Measurements from ENCODE around the gene AKAP13.

AKAP13 gene

GRCh38 chr15:85386261-85386660 is 5.9 kb downstream of the AKAP13 start:
- no peak for DNase-seq (ENCODE audit: low spot score)

DNA sequence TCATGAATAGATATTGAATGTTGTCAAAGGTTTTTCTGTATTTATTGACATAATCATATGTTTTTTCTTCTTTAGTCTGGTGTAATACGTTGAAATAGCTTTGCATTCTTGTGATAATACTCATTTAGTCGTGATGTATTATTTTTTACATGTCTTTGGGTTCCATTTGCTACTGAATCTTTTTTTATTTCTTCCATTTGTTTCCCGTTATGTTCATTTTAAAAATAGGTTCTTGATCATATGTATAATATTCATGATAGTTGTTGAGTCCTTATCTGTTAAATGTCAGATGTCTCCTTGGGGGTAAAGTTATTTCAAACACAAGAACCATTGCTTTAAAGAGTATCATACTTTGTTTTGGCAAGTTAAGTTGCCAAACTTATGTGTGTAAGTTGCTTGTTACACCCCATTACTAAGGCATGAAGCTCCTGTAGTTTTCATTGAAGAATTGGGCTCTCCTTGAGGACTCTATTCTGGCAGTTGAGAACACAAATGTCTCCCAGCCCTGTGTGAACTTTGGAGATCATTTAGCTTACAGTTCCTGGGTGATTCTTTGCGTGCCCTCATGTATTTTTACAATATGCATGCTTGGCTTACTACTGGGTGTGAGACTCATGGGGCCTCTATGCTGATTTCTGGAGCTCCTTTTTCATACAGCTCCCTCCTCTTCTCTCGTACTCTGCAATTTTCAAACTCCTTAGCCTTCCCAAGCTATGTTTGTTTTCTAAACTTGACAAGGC is 8.3 kb downstream of the AKAP13 start:
- no peak for DNase-seq (ENCODE audit: low spot score)

DNA sequence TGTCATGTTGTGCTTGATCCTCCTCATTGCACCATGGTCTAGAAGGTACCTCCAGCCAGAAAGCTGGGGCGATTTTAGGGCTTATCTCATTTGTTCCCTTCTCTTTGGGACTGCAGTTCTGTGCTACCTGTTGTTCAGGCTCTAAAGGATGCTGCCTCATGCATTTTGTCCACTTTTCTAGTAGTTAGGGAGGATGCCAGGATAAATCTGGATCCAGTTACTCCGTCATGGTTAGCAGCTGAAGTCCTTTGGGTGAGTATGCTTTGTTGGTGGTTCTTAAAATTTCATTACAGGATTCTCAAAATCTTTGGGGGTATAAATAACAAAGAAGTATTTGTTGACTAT is 8.9 kb downstream of the AKAP13 start:
- no peak for DNase-seq (ENCODE audit: low spot score)

GRCh38 chr15:85389772-85390171 is 9.4 kb downstream of the AKAP13 start:
- no peak for DNase-seq (ENCODE audit: low spot score)

DNA sequence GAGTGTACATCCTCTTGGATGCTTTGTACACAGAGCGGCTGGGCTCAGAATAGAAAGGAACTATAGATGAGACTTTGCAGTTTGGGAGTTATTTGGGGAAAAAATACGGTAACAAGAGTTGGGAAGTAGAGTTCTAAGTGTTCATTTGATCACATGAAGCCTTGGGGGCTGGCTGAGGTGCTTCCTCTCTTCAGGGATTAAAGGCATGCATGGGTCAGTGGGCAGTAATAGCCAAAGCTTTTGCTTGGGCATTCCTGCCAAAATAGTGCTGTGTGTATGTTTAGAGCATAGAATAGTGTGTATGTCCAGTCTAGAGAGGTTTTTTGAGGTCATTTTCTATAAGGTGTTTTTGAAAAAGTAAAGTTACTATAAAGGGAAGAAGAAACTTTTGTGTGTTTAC is 12.8 kb downstream of the AKAP13 start:
- no peak for DNase-seq (ENCODE audit: low spot score)

- no peak for DNase-seq (ENCODE audit: low spot score)
Observed at GRCh38 chr15:85394554-85395333, 14.3 kb downstream of the AKAP13 start.

DNA sequence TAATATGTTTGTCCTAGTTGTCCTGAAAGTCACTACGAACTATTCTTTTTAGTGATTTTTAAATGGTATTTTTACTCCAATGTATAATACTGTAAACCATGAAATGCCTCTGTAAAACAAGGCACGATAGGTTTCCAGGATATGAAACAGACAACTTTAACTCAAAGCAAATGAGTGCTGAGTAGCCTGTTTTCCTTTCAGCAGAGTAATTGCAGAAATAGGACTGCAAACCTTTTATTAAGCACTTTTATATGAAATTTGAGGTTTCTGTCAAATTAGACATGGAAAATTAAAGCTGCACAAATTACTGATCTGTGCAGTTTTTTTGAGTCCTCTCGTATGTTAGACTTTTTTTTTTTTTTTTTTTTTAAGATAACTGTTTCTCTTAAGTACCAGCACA is 16.2 kb downstream of the AKAP13 start:
- no peak for DNase-seq (ENCODE audit: low spot score)

- DNase-seq (ENCODE audit: low spot score), result no peak
Observed at GRCh38 chr15:85397151-85397550, 16.7 kb downstream of the AKAP13 start.

- no peak for DNase-seq (ENCODE audit: low spot score)
Observed at GRCh38 chr15:85397926-85398325, 17.5 kb downstream of the AKAP13 start.

GRCh38 chr15:85398822-85399221 is 18.4 kb downstream of the AKAP13 start:
- DNase-seq (ENCODE audit: low spot score), result no peak

DNA sequence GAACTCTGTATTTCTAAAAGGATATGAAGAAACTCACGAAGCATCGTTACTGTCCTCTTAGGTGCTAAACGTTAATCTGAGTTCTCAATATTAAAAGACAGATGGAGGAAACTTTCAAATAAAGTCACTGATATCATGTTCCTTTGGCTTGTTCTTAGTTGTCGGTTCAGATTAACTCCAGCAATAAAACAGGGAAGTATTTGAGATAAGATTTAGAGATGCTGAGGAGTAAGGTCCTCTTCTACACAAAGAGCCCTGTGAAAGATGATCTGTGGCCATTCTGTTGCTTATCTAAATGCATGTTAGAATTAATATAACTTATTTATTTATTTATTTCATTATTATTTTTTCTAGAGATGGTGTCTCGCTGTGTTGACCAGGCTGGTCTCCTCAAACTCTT is 19.2 kb downstream of the AKAP13 start:
- no peak for DNase-seq (ENCODE audit: low spot score)

- no peak for DNase-seq (ENCODE audit: low spot score)
Observed at GRCh38 chr15:85400606-85401005, 20.2 kb downstream of the AKAP13 start.

DNA sequence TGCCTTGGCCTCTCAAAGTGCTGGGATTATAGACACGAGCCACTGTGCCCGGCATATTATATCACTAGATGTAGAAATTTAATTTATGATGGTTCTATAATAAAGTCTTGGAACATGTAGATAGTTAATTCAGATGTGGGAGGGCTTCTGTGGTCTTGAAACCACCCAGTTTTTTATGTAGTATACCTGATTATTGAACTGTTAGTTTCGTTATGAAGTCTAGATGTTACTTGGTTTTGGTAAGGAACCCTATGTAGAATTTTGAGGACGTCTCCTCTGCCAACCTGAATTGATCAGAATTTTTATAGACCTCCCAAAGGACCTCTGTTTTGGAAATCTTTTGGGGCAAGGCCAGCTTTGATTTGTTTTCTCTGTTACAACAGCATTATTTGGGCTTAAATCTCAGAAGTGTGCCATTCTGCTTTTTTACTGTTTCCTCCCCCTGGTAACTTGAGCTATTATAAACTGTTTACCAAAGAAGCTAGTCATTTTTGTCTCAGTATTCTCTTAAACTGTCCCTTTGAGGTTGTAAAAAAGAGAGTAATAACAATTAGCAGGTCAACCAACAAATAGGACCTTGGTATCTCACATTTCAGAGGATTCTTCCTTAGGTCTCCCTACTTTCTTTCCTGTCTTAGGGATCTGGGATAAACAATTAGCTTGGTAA is 20.8 kb downstream of the AKAP13 start:
- DNase-seq (ENCODE audit: low spot score), result no peak

- no peak for DNase-seq (ENCODE audit: low spot score)
Observed at GRCh38 chr15:85402195-85402881, 21.9 kb downstream of the AKAP13 start.

DNA sequence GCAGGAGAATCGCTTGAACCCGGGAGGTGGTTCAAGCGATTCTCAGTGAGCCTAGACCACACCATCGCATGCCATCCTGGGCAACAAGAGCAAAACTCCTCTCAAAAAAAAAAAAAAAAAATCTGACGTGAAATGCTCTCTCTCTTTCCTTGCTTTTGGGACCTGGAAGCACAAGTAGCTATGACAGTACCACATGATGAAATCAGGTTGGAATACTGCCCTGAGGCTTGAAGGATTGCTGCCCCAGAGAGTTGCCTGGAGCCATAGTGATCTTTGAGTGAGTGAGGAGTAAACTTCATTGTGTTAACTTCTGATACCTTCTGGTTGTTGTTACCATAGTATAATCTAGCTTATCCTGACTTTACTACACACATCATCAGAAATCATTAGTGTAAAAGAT is 23.3 kb downstream of the AKAP13 start:
- DNase-seq (ENCODE audit: low spot score), result no peak

DNA sequence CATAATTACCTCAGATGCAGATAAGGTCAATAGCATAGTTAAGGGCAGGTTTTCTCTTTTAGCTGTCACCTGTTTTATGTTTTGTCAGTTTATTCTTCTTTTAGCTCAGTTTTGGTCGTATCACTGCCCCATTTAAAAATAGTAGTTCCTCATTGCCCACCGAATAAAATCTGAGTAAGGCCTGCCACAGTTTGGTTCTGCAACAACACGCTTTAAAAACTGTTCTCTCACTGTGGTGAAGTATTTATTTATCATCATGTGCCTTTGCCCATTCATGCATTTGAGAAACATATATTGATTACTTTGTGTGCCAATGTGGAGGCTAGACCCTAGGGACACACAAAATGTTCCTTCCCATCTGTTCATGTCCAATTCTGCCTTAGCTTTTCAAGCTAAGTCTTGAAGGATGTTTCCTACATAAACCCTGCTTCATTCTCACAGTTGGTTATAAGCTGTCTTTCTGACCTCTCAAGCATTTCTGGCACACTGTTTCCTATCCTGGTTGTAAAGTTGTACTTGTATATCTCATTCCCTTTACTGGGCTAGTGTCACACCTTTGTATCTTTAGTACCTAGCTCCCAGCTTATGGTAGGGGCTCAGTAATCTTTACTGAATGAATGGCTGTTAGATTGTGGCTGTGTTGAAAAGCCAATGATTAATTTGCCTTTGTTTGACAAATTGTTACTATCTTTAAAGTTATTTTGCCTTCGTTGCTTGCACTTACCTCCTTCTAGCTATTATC is 23.9 kb downstream of the AKAP13 start:
- no peak for DNase-seq (ENCODE audit: low spot score)

DNA sequence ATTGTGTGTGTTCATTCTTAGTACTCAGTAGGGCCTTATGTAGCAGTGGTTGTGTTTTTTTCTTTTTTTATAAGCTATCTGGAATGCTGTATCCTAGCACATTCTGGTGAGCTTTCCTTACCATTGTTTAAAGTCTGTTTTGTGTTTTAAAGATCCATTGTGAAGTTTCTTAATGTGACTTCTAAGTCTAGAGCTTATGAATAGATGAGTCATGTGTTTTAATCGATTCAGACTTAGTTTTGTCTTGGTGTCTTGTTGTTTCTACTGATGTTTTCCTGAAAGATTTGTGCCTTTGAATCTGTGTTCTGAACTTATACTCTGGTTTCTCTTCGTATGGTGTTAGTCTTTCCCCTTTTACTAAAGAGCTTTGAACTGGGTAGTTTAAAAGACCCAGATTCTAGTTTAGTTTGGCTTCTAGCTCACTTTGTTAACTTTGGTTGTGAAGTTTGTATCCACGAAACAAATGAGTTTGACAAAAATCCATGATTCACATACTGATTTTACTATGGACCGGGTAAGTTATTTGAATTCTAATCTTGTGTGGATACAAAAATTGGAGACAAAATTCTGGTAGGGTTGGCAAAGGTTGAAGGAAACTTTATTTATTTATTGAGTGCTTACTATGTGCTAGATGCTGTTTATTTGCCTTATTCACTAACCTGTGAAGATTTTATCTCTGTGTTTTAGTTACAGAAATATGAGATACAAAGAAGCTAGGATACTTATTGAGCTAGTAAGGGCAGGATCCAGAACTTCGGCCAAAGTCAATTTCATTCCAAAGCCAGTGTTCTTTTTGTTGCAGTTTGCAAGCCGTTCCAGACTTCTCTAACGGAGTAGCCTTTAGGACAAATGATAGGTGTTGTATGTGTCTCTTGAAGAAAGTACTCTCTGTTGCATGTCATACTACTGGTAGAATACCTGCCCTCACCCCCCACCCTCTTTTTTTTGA is 24.8 kb downstream of the AKAP13 start:
- DNase-seq (ENCODE audit: low spot score), result no peak

GRCh38 chr15:85406916-85407315 is 26.5 kb downstream of the AKAP13 start:
- no peak for DNase-seq (ENCODE audit: low spot score)

- no peak for DNase-seq (ENCODE audit: low spot score)
Observed at GRCh38 chr15:85407421-85408269, 27.2 kb downstream of the AKAP13 start.

DNA sequence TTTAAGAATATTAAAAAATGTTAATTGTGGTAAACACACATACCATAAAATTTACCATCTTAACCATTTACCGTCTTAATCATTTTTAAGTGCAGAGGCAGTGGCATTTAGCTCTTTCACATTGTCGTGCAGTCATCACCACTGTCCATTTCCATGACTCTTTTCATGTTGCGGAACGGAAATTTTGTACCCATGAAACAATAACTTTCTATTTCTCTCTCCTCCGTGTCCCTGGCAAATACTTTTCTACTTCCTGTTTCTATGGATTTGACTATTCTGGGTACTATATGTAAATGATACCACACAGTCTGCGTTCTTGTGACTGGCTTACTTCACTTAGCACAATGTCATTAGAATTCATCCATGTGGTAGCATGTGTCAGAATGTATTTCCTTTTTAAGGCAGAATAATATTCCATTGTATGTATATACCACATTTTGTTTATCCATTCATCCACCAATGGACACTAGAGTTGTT is 27.9 kb downstream of the AKAP13 start:
- DNase-seq (ENCODE audit: low spot score), result no peak
